ENCODE results near the gene PDILT.

DNA sequence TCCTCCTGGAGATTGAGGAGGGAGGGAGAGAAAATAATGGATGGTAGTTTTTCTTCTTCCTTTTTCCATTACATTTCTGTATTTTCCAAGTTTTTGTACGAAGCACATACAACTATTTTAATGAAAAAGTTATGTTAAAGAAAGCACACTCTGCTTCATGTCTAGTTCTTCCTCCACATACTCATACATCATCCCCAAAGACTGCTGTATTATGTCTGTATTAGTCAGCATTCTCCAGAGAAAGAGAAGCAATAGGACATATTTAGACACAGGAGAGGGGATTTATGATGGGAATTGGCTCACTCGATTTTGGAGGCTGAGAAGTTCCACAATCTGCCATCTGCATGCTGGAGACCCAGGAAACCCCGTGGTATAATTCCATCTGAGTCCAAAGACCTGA, 36.7 kb upstream of the PDILT start:
- TF ChIP-seq POLR2A (IDR thresholded peaks at IDR 0.05; ENCODE audit: low read length) (no peak), GATA1 (IDR thresholded peaks at IDR 0.05; ENCODE audit: low read depth, low read length) (no peak)
